H1 (cell line): ENCODE measurements around the gene RNF214. TPM values are rescaled to one million over a fixed set of nuclear protein-coding genes. Genes with fewer than 3 reads are reported as not detected.

ENCODE experiments used
- CTCF ChIA-PET: fragments of 300-600 bp; sonication (Branson Sonifier 250); formaldehyde crosslinking; loops from one replicate; lab custom pipeline; 2021; ENCODE audit not compliant: partially characterized antibody; lab: Charles Lee
- POLR2A ChIA-PET: fragments of 300-600 bp; sonication (Branson Sonifier 250); formaldehyde crosslinking; loops from one replicate; lab custom pipeline; 2021; ENCODE audit warnings: inconsistent platforms; ENCODE audit not compliant: partially characterized antibody; lab: Charles Lee
- DNase-seq, 2 experiments: peaks; one replicate each; pipeline versions ENCODE4 v3.0.0 to v3.0.0-alpha.2; 2010 to 2022; ENCODE audit warnings: low spot score in 2 of 2, low read depth in 1 of 2, mixed read lengths in 1 of 2
- FAIRE-seq: peaks from 2 replicates; lab custom pipeline; 2011; peaks lifted over from hg19 to GRCh38; lab: Jason Lieb, UNC
- H2AFZ ChIP-seq: 2 replicates; pipeline ENCODE4 v1.8.1; 2012; ENCODE audit warnings: low read length, inconsistent platforms
- H2AK5ac ChIP-seq: 2 replicates; pipeline ENCODE4 v1.6.1; 2013; ENCODE audit warnings: low read depth, low read length
- H2BK120ac ChIP-seq: replicated peaks from 2 replicates; pipeline ENCODE3; 2013; ENCODE audit warnings: low read depth, low read length, inconsistent platforms
- H2BK12ac ChIP-seq: 2 replicates; pipeline ENCODE4 v1.6.1; 2013; ENCODE audit warnings: low read depth, low read length
- H2BK15ac ChIP-seq: 2 replicates; pipeline ENCODE4 v1.6.1; 2013; ENCODE audit warnings: low read length
- H2BK20ac ChIP-seq: 2 replicates; pipeline ENCODE4 v1.6.1; 2013; ENCODE audit warnings: low read length
- H2BK5ac ChIP-seq: 2 replicates; pipeline ENCODE4 v1.6.1; 2013; ENCODE audit warnings: low read depth, low read length
- H3K14ac ChIP-seq: 2 replicates; pipeline ENCODE4 v1.6.1; 2013; ENCODE audit warnings: inconsistent platforms; ENCODE audit not compliant: insufficient read length
- H3K18ac ChIP-seq: 2 replicates; pipeline ENCODE4 v1.6.1; 2013; ENCODE audit warnings: low read length; ENCODE audit errors: extremely low read depth
- H3K23ac ChIP-seq: 2 replicates; pipeline ENCODE4 v1.6.1; 2013; ENCODE audit warnings: inconsistent platforms; ENCODE audit not compliant: insufficient read length
- H3K23me2 ChIP-seq: 2 replicates; pipeline ENCODE4 v1.6.1; 2013; ENCODE audit warnings: low read depth, low read length
- H3K27ac ChIP-seq: 2 replicates; pipeline ENCODE4 v1.6.1; 2011; ENCODE audit warnings: low read depth, low read length, inconsistent platforms
- H3K27me3 ChIP-seq, 4 experiments: replicated peaks in 1 of 4; 1 replicate in 1 of 4; 2 replicates in 3 of 4; pipeline versions ENCODE4 v1.6.1 to v1.8.1; 2011 to 2013; ENCODE audit warnings: low read length in 3 of 4, mild to moderate bottlenecking in 3 of 4, inconsistent platforms in 2 of 4, mixed read lengths in 2 of 4, moderate library complexity in 1 of 4; ENCODE audit not compliant: control insufficient read depth in 3 of 4, insufficient read depth in 3 of 4; ENCODE audit errors: extremely low read depth in 1 of 4
- H3K36me3 ChIP-seq, 4 experiments: 2 replicates each; pipeline versions ENCODE4 v1.6.1 to v1.8.1; 2011 to 2013; ENCODE audit warnings: mild to moderate bottlenecking in 4 of 4, low read length in 3 of 4, moderate library complexity in 2 of 4, control low read depth in 1 of 4, inconsistent platforms in 1 of 4; ENCODE audit not compliant: insufficient read depth in 4 of 4, control insufficient read depth in 2 of 4
- H3K4ac ChIP-seq: replicated peaks from 2 replicates; pipeline ENCODE3; 2013; ENCODE audit warnings: low read length, low read depth, mixed read lengths, inconsistent platforms; ENCODE audit not compliant: insufficient read length
- H3K4me1 ChIP-seq, 4 experiments: replicated peaks in 1 of 4; 1 replicate in 1 of 4; 2 replicates in 3 of 4; pipeline versions ENCODE4 v1.6.1 to v1.8.1; 2011 to 2013; ENCODE audit warnings: low read length in 3 of 4, inconsistent platforms in 2 of 4, mixed read lengths in 1 of 4; ENCODE audit not compliant: insufficient read depth in 4 of 4, control insufficient read depth in 3 of 4
- H3K4me2 ChIP-seq, 2 experiments: 2 replicates each; pipeline versions ENCODE4 v1.6.1 to v1.8.1; 2011 to 2013; ENCODE audit warnings: low read depth in 2 of 2, low read length in 2 of 2, control low read depth in 1 of 2, inconsistent platforms in 1 of 2, mild to moderate bottlenecking in 1 of 2; ENCODE audit not compliant: insufficient read depth in 1 of 2
- H3K4me3 ChIP-seq, 4 experiments: fragments of 200-600, 300-600 bp in 1 of 4; sonication (generic), shearing (Covaris generic), sonication (Bioruptor Twin) in 1 of 4; 2 replicates each; pipeline versions ENCODE4 v1.5.1 to v1.8.1; 2011 to 2016; ENCODE audit warnings: low read length in 4 of 4, low read depth in 3 of 4, control low read depth in 2 of 4, inconsistent platforms in 2 of 4, mild to moderate bottlenecking in 2 of 4, mixed read lengths in 1 of 4, moderate library complexity in 1 of 4; ENCODE audit not compliant: insufficient read depth in 2 of 4; ENCODE audit errors: extremely low read depth in 1 of 4
- H3K56ac ChIP-seq: replicated peaks from 2 replicates; pipeline ENCODE3; 2013; ENCODE audit warnings: low read depth, mild to moderate bottlenecking, mixed read lengths, low read length, inconsistent platforms; ENCODE audit not compliant: insufficient read length
- H3K79me1 ChIP-seq: 2 replicates; pipeline ENCODE4 v1.6.1; 2013; ENCODE audit warnings: low read depth, low read length, control low read depth
- H3K79me2 ChIP-seq, 2 experiments: 2 replicates each; pipeline versions ENCODE4 v1.6.1 to v1.8.1; 2012 to 2013; ENCODE audit warnings: low read length in 2 of 2, mild to moderate bottlenecking in 2 of 2, inconsistent platforms in 1 of 2; ENCODE audit not compliant: insufficient read depth in 2 of 2, control insufficient read depth in 1 of 2
- H3K9ac ChIP-seq, 4 experiments: replicated peaks in 1 of 4; 1 replicate in 1 of 4; 2 replicates in 3 of 4; pipeline versions ENCODE4 v1.6.1 to v1.8.1; 2011 to 2013; ENCODE audit warnings: low read depth in 3 of 4, low read length in 3 of 4, control low read depth in 2 of 4, mild to moderate bottlenecking in 2 of 4, moderate library complexity in 2 of 4, inconsistent platforms in 1 of 4; ENCODE audit errors: extremely low read depth in 1 of 4
- H3K9me3 ChIP-seq, 2 experiments: 2 replicates each; pipeline versions ENCODE4 v1.6.1 to v1.8.1; 2012 to 2013; ENCODE audit warnings: mild to moderate bottlenecking in 2 of 2, moderate library complexity in 2 of 2, control low read depth in 1 of 2, inconsistent platforms in 1 of 2, low read depth in 1 of 2, low read length in 1 of 2, mixed read lengths in 1 of 2; ENCODE audit not compliant: insufficient read depth in 2 of 2
- H4K20me1 ChIP-seq, 2 experiments: replicated peaks in 1 of 2; 2 replicates each; pipeline versions ENCODE3 to v1.8.1; 2011 to 2013; ENCODE audit warnings: inconsistent platforms in 2 of 2, low read length in 2 of 2, mild to moderate bottlenecking in 1 of 2; ENCODE audit not compliant: insufficient read depth in 2 of 2, control insufficient read depth in 1 of 2
- H4K5ac ChIP-seq: 2 replicates; pipeline ENCODE4 v1.6.1; 2013; ENCODE audit warnings: low read length, low read depth, mixed read lengths, inconsistent platforms; ENCODE audit not compliant: insufficient read length
- H4K8ac ChIP-seq: 2 replicates; pipeline ENCODE4 v1.8.0; 2013; ENCODE audit warnings: mild to moderate bottlenecking, moderate library complexity, low read length, inconsistent platforms; ENCODE audit not compliant: insufficient read depth; ENCODE audit errors: extremely low read depth
- H4K91ac ChIP-seq: replicated peaks from 2 replicates; pipeline ENCODE3; 2013; ENCODE audit warnings: low read length, mixed read lengths, inconsistent platforms; ENCODE audit not compliant: insufficient read length
- BACH1 ChIP-seq: IDR thresholded peaks from 2 replicates; pipeline ENCODE4 v1.6.1; 2012; ENCODE audit warnings: low read length, improper control_type of control experiment
- KDM5A ChIP-seq: fragments of 200-600 bp; IDR thresholded peaks from 2 replicates; pipeline ENCODE4 v1.7.1; 2012; ENCODE audit warnings: mild to moderate bottlenecking, low read length, inconsistent platforms, mixed read lengths
- MAX ChIP-seq: IDR thresholded peaks from 2 replicates; pipeline ENCODE4 v1.6.1; 2012; ENCODE audit warnings: inconsistent platforms
- SIRT6 ChIP-seq: IDR thresholded peaks from one replicate; pipeline ENCODE4 v1.7.1; 2012; ENCODE audit warnings: low read length, inconsistent platforms
- SP2 ChIP-seq: IDR thresholded peaks from 2 replicates; pipeline ENCODE4 v1.6.1; 2012; ENCODE audit warnings: mild to moderate bottlenecking, low read length, inconsistent platforms
- WGBS, 2 experiments: shearing (Covaris generic) in 1 of 2; methylation state at CpG; one replicate each; pipeline versions ENCODE4 v1.1.6 to v1.1.7; 2013 to 2015; ENCODE audit warnings: low lambda C conversion rate in 2 of 2, mixed read lengths in 2 of 2, inconsistent platforms in 1 of 2, low coverage in 1 of 2, missing lambda C conversion rate in 1 of 2; ENCODE audit not compliant: insufficient replicate concordance in 2 of 2, insufficient coverage in 1 of 2, insufficient read length in 1 of 2; ENCODE audit errors: extremely low coverage in 1 of 2, missing lambda C conversion rate in 1 of 2; 5-methylcytosine and 5-hydroxymethylcytosine counted together
- polyA plus RNA-seq, 7 experiments: library from polyadenylated mRNA; depleted of rRNA in 3 of 7; stranded (reverse) in 5 of 7; unstranded in 2 of 7; fragments of >200 nt in 5 of 7; fragments of 200-250 nt in 2 of 7; gene quantifications; 1 replicate in 5 of 7; 2 replicates in 1 of 7; 4 replicates in 1 of 7; pipeline versions ENCODE4 v1.2.1 to v1.2.3, GENCODE V29; 2011 to 2013; ENCODE audit warnings: missing spikeins in 2 of 7, mixed read lengths in 2 of 7
- total RNA-seq: library from RNA; stranded (reverse); fragmentation: NEBNext Ultra II Directional; extraction: Animal tissue kit (Norgen Biotek cat#: 25700); gene quantifications from 2 replicates; pipeline ENCODE4 v1.2.1, GENCODE V29; 2021

The RNF214 gene
- total and polyA plus RNA-seq, 2 of the 8 experiments (the other 6 are each of a cell fraction or from before 2014, with no cell fraction given) = 34.9 to 35.6 TPM

DNA sequence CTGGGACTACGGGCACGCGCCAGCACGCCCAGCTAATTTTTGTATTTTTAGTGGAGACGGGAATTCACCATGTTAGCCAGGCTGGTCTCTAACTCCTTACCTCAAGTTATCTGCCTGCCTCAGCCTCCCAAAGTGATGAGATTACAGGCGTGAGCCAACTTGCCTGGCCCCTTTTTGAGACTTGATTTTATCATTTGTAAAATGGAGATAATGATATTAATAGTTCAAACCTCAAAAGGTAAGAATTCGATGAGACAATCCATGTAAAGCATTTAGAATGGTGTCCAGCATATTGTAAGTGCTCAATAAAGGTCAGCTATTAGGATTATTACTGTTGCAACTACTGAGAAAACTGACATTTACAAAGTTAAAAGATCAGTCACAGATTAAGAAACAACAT, 86.3 kb downstream of the RNF214 start:
- H3K36me3 ChIP-seq = no peaks in the 10 kb centered on the region
- H3K18ac ChIP-seq = no peak overlapping the region
- no peaks in the 10 kb centered on the region for H3K9me3 ChIP-seq
- no peak for TF ChIP-seq KDM5A
- no peak for TF ChIP-seq MAX
- TF ChIP-seq SIRT6 = no peak
- no peak for TF ChIP-seq SP2
- TF ChIP-seq BACH1 = no peak
- H3K9ac ChIP-seq = no peak overlapping the region
- H3K79me2 ChIP-seq = no peaks in the 10 kb centered on the region
- H2BK5ac ChIP-seq = no peak overlapping the region
- no peak overlapping the region for H4K91ac ChIP-seq
- H3K4me2 ChIP-seq = no peak overlapping the region
- H3K27ac ChIP-seq = no peak overlapping the region
- H3K27me3 ChIP-seq = peaks cover 0 to 7% (median 2%) of the 10 kb centered on the region in 4 experiments; a peak in 5 of 7 replicates
- no peak overlapping the region for H3K23ac ChIP-seq
- H2BK20ac ChIP-seq = no peak overlapping the region
- no peak overlapping the region for H3K56ac ChIP-seq
- no peak overlapping the region for H4K8ac ChIP-seq
- H4K20me1 ChIP-seq = peaks cover 0 to 1% of the 10 kb centered on the region in 2 experiments
- CTCF ChIA-PET = interaction anchor here (0.6 to 1.3 kb wide), 4 partner anchors 9 to 995 kb away, joined by 3 to 4 read pairs (median 3); no protein-coding TSS in a partner anchor
- H4K5ac ChIP-seq = no peak overlapping the region
- FAIRE-seq (no peak), DNase-seq (no peak)
- H2AFZ ChIP-seq = no peak overlapping the region
- H3K4me3 ChIP-seq = no peak overlapping the region
- no peak overlapping the region for H2BK120ac ChIP-seq
- no peaks in the 10 kb centered on the region for H3K79me1 ChIP-seq
- POLR2A ChIA-PET = interaction anchor here (1.1 to 1.9 kb wide), 4 partner anchors 9 to 15 kb away, joined by 3 to 6 read pairs (median 3); partner anchors contain the start of gene CEP164
- H2BK12ac ChIP-seq = no peak overlapping the region
- no peak overlapping the region for H2AK5ac ChIP-seq
- no peak overlapping the region for H3K14ac ChIP-seq
- no peak overlapping the region for H2BK15ac ChIP-seq
- peaks cover 10% of the 10 kb centered on the region; the same call in 1 of the 2 replicates for H3K23me2 ChIP-seq
- no peak overlapping the region for H3K4ac ChIP-seq
- whole genome bisulfite sequencing, 2 experiments = 83% methylated on average over 7 of the region's 7 CpGs; no CpG with 5 or more reads in 1 of the 2 experiments
- H3K4me1 ChIP-seq = peaks cover 5 to 10% (median 8%) of the 10 kb centered on the region in 4 experiments
